GM23338 (cell line): ENCODE results near the gene KIAA1755. TPM values are rescaled to one million over a fixed set of nuclear protein-coding genes. Genes with fewer than 3 reads are reported as not detected.

Experiments
- ATAC-seq: fragments of 200-7000 bp; cut with Tn5 transposase; 3 replicates; pipeline ENCODE4 v1.9.1; 2020
- DNase-seq: peaks from one replicate; pipeline ENCODE4 v3.0.0-alpha.2; 2015; ENCODE audit warnings: low spot score
- H2AFZ ChIP-seq: fragments of 200-600 bp; sonication (generic); 2 replicates; pipeline ENCODE4 v1.8.0; 2016; ENCODE audit warnings: antibody characterized with exemption, mild to moderate bottlenecking, moderate library complexity
- H3F3A ChIP-seq: fragments of 200-600 bp; sonication (generic); replicated peaks from 2 replicates; pipeline ENCODE4 v1.8.0; 2017; ENCODE audit warnings: antibody characterized with exemption, mixed run types, low read depth
- H3K27ac ChIP-seq: fragments of 200-600 bp; sonication (generic); 2 replicates; pipeline ENCODE4 v1.6.1; 2016; ENCODE audit warnings: low read depth
- H3K27me3 ChIP-seq: fragments of 200-600 bp; sonication (generic); 2 replicates; pipeline ENCODE4 v1.8.0; 2016; ENCODE audit warnings: mild to moderate bottlenecking, mixed run types, moderate library complexity; ENCODE audit not compliant: insufficient read depth
- H3K36me3 ChIP-seq: fragments of 200-600 bp; sonication (generic); 2 replicates; pipeline ENCODE4 v1.8.0; 2016; ENCODE audit warnings: mild to moderate bottlenecking; ENCODE audit not compliant: insufficient read depth
- H3K4me1 ChIP-seq: fragments of 200-600 bp; sonication (generic); 2 replicates; pipeline ENCODE4 v1.8.0; 2016; ENCODE audit warnings: mild to moderate bottlenecking, moderate library complexity; ENCODE audit not compliant: insufficient read depth
- H3K4me2 ChIP-seq: fragments of 200-600 bp; sonication (generic); 2 replicates; pipeline ENCODE4 v1.7.1; 2017; ENCODE audit warnings: mixed run types
- H3K4me3 ChIP-seq: fragments of 200-600 bp; sonication (generic); 2 replicates; pipeline ENCODE4 v1.6.1; 2016; ENCODE audit warnings: mixed run types
- H3K79me2 ChIP-seq: fragments of 200-600 bp; sonication (generic); replicated peaks from 2 replicates; pipeline ENCODE4 v1.8.0; 2017; ENCODE audit warnings: mild to moderate bottlenecking; ENCODE audit not compliant: insufficient read depth
- H3K9me2 ChIP-seq: fragments of 200-600 bp; sonication (generic); 2 replicates; pipeline ENCODE4 v1.8.0; 2017; ENCODE audit not compliant: insufficient read depth
- H4K20me1 ChIP-seq: fragments of 200-600 bp; sonication (generic); replicated peaks from 2 replicates; pipeline ENCODE4 v1.8.0; 2017; ENCODE audit warnings: mild to moderate bottlenecking; ENCODE audit not compliant: insufficient read depth
- H3K27ac Mint-ChIP-seq: 2 replicates; pipeline ENCODE4 v1.8.0; 2020; ENCODE audit warnings: inconsistent platforms, mild to moderate bottlenecking, moderate library complexity, mixed read lengths
- H3K27me3 Mint-ChIP-seq: 3 replicates; pipeline ENCODE4 v1.8.0; 2022; ENCODE audit warnings: low read depth, mild to moderate bottlenecking, moderate library complexity, mixed read lengths, inconsistent platforms; ENCODE audit not compliant: insufficient read depth, poor library complexity
- H3K36me3 Mint-ChIP-seq: 3 replicates; pipeline ENCODE4 v1.8.0; 2021; ENCODE audit warnings: low read depth, mild to moderate bottlenecking, inconsistent platforms, moderate library complexity, mixed read lengths
- H3K4me1 Mint-ChIP-seq: 3 replicates; pipeline ENCODE4 v1.8.0; 2020; ENCODE audit warnings: mild to moderate bottlenecking, inconsistent platforms, mixed read lengths
- H3K4me3 Mint-ChIP-seq: 3 replicates; pipeline ENCODE4 v1.8.0; 2021; ENCODE audit warnings: moderate library complexity, mild to moderate bottlenecking, inconsistent platforms, mixed read lengths
- H3K9me3 Mint-ChIP-seq: 3 replicates; pipeline ENCODE4 v1.8.0; 2020; ENCODE audit warnings: moderate library complexity, mild to moderate bottlenecking, inconsistent platforms, mixed read lengths
- CREB1 ChIP-seq: fragments of 250-450 bp; sonication (Bioruptor Pico); IDR thresholded peaks from 2 replicates; pipeline ENCODE4 v1.5.0; 2020; ENCODE audit warnings: low read depth, mild to moderate bottlenecking, moderate library complexity
- EZH2 ChIP-seq: fragments of 200-600 bp; sonication (generic); IDR thresholded peaks from one replicate; pipeline ENCODE4 v1.8.0; 2017; ENCODE audit warnings: antibody characterized with exemption, mild to moderate bottlenecking, low read depth; ENCODE audit not compliant: unreplicated experiment
- EZH2phosphoT487 ChIP-seq: fragments of 200-600 bp; sonication (generic); IDR thresholded peaks from one replicate; pipeline ENCODE4 v1.8.1; 2018; ENCODE audit warnings: antibody characterized with exemption; ENCODE audit not compliant: unreplicated experiment
- NANOG ChIP-seq: IDR thresholded peaks from 2 replicates; pipeline ENCODE4 v1.6.1; 2016; ENCODE audit warnings: antibody characterized with exemption, borderline replicate concordance
- POLR2AphosphoS5 ChIP-seq: IDR thresholded peaks from 2 replicates; pipeline ENCODE4 v1.6.1; 2016; ENCODE audit warnings: antibody characterized with exemption, low read depth
- REST ChIP-seq: IDR thresholded peaks from one replicate; pipeline ENCODE4 v1.6.1; 2018; ENCODE audit warnings: antibody characterized with exemption; ENCODE audit not compliant: unreplicated experiment
- STAT1 ChIP-seq: IDR thresholded peaks from one replicate; pipeline ENCODE4 v1.6.1; 2016; ENCODE audit warnings: antibody characterized with exemption; ENCODE audit not compliant: unreplicated experiment
- ZNF114 ChIP-seq: fragments of 250-450 bp; sonication (Bioruptor Pico); IDR thresholded peaks from 2 replicates; pipeline ENCODE4 v1.5.0; 2020; ENCODE audit warnings: mild to moderate bottlenecking, moderate library complexity
- ZNF331 ChIP-seq: fragments of 250-450 bp; sonication (Bioruptor Pico); IDR thresholded peaks from 2 replicates; pipeline ENCODE4 v1.5.0; 2020; ENCODE audit warnings: low read depth, mild to moderate bottlenecking, moderate library complexity
- ZNF462 ChIP-seq: fragments of 250-450 bp; sonication (Bioruptor Pico); IDR thresholded peaks from 2 replicates; pipeline ENCODE4 v1.5.0; 2020; ENCODE audit warnings: mild to moderate bottlenecking, moderate library complexity
- polyA plus RNA-seq: library from polyadenylated mRNA; unstranded; fragments of >200 nt; fragmentation: Nextera tagmentation; extraction: Ambion mirVana; gene quantifications from 2 replicates; pipeline ENCODE4 v1.2.1, GENCODE V29; 2016
- total RNA-seq: library from RNA; depleted of rRNA; stranded (reverse); fragments of >200 nt; shearing (Covaris generic); gene quantifications from 2 replicates; pipeline ENCODE4 v1.2.3, GENCODE V29; 2014
- TF ChIP-seq, protein P1 (sequence below), 2 experiments: fragments of 200-600 bp in 1 of 2; sonication (generic) in 1 of 2; conservative IDR thresholded peaks; 2 replicates each; pipeline versions ENCODE4 v1.5.1 to v1.6.1; 2016 to 2017; ENCODE audit warnings: antibody characterized with exemption in 2 of 2, low read depth in 2 of 2, mild to moderate bottlenecking in 2 of 2, moderate library complexity in 1 of 2

The KIAA1755 gene
- total and polyA plus RNA-seq, 2 experiments from 2014 or later = 0.28 TPM; not detected in 1

DNA sequence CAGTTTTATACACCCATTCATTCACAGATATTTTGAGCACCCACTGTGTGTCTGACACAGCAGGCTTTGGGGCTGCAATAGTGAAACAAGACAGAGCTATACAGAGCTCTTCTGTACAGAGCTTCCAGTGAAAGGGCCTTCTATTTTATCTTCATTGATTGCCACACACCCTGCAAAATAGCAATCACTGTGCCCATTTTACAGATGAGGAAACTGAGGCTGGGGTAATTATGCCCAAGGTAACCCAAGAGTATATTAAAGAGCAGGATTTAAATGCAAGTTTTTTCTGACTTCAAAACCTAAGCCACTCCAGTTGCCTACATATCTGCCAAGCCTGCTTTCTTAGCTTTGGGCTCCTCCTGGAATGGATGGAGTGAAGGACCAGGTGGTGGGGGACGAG, 47.9 kb upstream of the KIAA1755 start:
- TF ChIP-seq EZH2 (no peak), ZNF331 (CRISPR knock-in tag) (no peak), NANOG (no peak), ZNF114 (no peak), POLR2AphosphoS5 (no peak), ZNF462 (no peak), CREB1 (CRISPR knock-in tag) (no peak), EZH2phosphoT487 (no peak), REST (no peak), STAT1 (no peak)
- TF ChIP-seq, protein P1, sequence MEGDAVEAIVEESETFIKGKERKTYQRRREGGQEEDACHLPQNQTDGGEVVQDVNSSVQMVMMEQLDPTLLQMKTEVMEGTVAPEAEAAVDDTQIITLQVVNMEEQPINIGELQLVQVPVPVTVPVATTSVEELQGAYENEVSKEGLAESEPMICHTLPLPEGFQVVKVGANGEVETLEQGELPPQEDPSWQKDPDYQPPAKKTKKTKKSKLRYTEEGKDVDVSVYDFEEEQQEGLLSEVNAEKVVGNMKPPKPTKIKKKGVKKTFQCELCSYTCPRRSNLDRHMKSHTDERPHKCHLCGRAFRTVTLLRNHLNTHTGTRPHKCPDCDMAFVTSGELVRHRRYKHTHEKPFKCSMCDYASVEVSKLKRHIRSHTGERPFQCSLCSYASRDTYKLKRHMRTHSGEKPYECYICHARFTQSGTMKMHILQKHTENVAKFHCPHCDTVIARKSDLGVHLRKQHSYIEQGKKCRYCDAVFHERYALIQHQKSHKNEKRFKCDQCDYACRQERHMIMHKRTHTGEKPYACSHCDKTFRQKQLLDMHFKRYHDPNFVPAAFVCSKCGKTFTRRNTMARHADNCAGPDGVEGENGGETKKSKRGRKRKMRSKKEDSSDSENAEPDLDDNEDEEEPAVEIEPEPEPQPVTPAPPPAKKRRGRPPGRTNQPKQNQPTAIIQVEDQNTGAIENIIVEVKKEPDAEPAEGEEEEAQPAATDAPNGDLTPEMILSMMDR (conservative IDR thresholded peaks at IDR 0.05; ENCODE audit: low read depth in 2 of 2) = no peak
- Histone ChIP-seq H3K27ac (no peak overlapping the region), H3K27me3 (no peaks in the 10 kb centered on the region), H3F3A (no peaks in the 10 kb centered on the region), H3K4me1 (no peaks in the 10 kb centered on the region), H3K79me2 (no peaks in the 10 kb centered on the region), H3K4me3 (no peak overlapping the region), H3K36me3 (no peaks in the 10 kb centered on the region), H4K20me1 (no peaks in the 10 kb centered on the region), H3K9me2 (peaks cover 1% of the 10 kb centered on the region; the same call in 1 of the 2 replicates), H3K4me2 (no peak overlapping the region), H2AFZ (no peak overlapping the region)
- Mint-ChIP-seq H3K4me1 (no peaks in the 10 kb centered on the region), H3K36me3 (no peaks in the 10 kb centered on the region), H3K4me3 (no peak overlapping the region), H3K27ac (no peak overlapping the region), H3K27me3 (no peaks in the 10 kb centered on the region), H3K9me3 (no peaks in the 10 kb centered on the region)
- DNase-seq (no peak), ATAC-seq (no peak)
